Ramos (cell line): Measurements from ENCODE around the gene ADGRG1.
"Not testable (repeated sequence)": the region's sequence is repeated elsewhere in the genome, so short reads cannot be mapped to it uniquely, and the experiment has no call there.

ENCODE experiments used
- in situ Hi-C: fragments of 300-500 bp; cut with MboI; formaldehyde crosslinking; loops from one replicate; pipeline ENCODE4 v1.14.3; 2022; ENCODE audit warnings: low sequenced_read_pairs; ENCODE audit not compliant: unreplicated experiment

ADGRG1 gene

DNA sequence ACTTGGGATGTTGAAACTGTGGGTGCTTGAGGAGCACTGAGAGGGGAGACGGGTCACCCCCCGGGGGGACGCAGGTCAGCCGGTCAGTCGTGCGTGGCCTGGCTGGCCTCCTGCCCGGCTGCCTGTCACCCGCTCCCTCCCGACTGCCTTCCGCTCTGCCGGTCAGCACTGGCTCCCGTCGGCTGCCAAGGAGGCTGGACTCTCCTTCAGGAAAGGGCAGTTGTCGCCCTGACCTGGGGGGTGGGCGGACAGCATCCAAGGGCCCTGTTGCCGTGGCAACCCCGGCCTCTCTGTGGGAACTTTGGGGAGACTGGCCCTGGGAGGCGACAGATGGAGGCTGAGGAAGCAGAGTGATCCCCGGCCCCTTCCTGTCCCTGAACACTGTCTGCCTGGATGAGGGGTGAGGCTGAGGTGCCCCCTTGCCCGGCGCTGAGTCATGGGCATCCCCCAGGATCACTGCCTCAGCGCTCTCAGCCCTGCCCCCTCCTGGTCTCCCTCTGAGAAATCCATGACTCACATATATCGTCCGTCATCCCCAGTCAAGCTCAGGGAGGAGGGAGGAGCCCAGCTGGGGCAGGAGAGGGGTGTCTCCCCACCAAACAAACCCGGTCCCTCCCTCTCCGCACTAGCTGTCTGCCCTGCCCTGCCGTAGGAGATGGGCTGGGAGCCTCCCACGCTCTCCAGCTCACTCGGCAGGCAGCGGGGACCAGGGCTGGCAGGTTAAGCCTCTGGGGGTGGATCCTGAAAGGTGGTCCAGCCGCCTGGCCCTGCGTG, at the start of gene ADGRG1:
Gene ADGRG1 (plus strand): TSS at position 623 of the 774 bp plus-strand sequence. CDS start 21,658 bp downstream, outside the sequence.
- in situ Hi-C loops, result no loop called here

DNA sequence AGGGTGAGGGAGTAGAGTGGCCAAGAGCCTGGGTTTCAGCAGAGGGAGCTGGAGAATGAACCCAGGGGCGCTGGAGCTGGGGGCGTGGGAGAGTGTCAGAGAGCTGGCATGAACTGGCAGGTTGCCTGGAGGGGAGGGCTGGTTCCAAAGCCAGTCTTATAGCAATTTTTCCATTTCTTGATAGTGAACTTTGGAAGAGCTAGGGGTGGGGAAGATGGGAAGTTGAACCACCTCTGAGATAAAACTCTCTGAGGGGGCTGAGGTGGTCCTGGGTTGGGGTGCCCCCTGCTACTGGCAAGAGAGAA, 49.1 kb upstream of the ADGRG1 start:
- in situ Hi-C loops, result no loop called here

DNA sequence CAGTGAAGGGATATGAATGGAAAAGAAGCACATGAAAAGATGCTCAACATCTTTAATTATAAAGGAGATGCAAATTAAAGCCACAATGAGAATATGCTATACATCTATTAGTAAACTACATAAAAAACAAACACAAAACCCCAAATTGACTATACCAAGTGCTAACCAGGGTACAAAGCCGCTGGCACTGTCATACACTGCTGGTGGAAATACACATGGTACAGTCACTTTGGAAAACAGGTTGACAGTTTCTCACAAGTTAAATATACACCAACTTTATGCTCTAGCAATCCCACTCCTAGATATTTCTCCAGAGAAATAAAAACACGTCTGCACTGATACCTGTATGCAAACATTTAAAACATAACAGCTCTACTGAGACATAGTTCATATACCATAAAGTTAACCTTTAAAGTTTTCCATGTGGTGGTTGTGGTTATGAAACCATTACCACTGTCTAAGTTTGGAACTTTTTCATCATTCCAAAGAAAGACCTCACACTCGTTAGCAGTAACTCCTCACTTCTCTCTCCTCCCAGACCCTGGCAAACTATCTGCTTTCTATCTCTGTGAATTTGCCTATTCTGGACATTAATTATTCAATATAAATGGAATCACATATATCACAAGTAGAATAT, 43.3 kb upstream of the ADGRG1 start:
- in situ Hi-C loops, result no loop called here

DNA sequence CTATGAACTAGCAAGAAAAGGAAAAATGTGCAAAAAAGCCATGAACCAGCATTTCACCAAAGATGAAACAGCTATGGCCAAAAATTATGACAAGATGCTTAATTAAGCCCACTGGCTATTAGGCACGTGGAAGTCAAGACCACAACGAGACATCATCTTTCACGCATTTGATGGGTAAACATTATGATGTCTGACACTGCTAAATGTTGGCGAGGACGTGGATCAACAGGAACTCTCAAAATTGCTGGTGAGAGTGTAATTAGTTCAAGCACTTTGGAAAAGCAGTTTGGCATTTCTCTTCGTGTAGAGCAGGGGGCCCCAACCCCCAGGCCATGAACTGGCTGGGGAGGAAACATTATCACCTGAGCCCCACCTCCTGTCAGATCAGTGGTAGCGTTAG, 39.6 kb upstream of the ADGRG1 start:
- in situ Hi-C loops, result no loop called here

DNA sequence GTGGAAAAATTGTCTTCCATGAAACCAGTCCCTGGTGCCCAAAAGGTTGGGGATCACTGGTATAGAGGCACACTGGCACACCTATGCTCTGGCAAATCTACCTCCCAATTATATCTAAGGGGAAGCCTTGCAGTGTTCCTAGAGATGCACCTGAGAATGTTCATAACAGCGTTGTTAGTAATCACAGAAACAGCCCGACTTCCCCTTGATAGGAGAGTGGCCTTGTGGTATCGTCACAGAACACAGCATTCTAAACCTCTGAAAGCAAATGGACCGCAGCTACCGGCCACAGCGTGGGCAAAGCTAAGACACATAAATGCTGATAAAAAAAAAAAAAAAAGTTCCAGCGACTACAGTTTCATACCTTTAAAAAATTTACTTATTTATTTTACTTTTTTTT, 39.1 kb upstream of the ADGRG1 start:
- in situ Hi-C loops, result no loop called here

DNA sequence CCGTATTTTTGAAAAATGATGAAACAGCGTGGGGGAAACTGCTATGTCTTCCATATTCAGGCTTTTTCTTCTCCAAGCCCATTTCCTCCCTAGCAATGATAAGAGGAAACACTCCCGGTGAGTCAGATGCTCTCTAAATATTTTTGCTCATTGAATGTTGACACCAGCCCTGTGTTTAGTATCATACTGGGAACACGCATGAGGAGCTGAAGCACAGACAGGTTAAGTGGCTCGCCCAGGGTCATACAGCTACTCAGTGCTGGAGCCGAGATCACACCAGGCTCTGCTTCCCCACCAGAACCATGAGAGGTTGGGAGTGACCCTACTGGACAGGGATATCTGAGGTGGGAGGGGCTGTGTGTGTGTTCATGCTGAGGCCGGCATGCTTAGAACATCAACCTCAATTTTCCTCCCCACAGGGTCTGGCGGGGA, 37.8 kb upstream of the ADGRG1 start:
- in situ Hi-C loops, result no loop called here

DNA sequence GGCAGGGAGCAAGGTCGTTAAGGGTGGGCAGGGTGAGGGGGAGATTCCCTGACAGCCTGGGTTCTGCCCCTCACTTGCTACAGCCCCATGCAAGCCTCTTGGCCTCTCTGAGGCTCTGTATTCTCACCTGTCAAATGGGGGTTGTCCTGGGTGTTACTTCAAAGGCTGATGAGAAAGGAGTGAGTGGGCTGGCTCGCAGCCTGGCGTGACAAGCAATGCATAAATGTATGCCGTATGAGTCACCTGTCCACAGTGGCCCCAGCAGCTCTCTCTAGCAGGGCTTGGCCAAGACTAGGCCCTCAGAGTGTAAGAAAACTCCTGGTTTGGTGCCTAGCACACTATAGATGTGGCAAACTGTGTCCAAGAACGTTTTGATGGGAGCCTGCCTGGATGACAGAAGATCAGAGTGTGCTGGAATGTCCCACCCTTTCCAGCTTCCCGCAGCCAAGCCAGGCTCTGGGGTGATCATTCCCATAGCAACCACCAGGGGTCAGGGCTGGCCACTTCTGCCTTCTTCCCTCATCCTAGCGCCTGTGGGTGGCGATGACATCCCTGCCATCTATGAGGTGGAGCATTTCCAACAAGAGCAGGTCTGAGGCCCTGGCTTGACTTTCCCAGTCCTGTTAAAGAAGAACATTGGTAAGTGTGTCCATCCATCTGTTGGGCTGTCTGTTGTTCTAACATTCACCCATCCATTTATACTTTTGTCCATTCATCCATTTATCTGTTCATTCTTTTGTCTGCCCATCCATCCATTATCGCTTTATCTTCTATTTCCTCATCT, 37.2 kb upstream of the ADGRG1 start:
- in situ Hi-C loops, result no loop called here

DNA sequence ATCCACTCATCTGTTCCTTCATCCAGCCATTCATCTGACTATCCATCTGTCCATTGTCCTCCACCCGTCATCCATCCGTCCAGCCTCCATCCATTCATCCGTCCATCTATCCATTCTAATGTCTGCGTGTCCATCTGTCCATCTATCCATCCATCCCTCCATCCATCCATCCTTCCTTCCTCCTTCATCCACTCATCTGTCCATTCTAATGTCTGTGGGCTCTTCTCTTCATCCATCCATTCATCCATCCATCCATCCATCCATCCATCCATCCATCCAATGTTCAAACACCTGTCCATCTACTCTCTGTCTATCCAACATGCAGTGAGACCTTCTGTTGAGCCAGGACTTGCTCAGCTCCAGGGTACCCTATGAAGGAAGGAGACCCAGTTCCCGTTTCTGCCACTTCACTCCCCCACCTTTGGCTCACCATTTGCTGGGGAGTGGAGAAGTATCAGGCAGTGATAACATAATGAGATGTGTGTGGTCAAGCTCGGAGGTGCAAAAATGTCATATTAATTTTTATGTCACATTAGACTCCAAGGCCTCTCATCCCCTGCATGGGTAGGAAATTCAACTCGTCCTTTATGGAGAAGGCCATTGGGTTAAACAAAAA, 36.5 kb upstream of the ADGRG1 start:
- in situ Hi-C loops, result no loop called here

DNA sequence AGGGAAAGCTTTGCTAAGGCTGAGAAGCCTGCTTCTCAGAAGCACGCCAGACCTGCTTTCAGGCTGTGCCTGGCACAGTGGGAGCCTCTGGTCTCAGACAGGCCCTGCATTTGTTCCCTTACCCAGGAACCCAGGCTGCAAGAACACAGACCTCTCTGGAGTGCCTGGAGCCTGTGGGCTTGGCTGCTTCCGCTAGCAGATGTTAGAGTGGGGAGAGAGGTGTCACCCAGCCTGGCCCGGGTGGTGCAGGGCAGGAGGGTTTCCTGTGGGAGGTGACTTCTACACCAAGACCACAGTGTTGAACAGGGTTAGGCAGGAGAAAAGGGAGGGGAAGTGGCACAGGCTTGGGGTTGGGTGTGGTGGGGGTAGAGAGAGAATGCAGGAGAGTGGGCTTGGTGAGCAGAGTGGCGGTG, 35.8 kb upstream of the ADGRG1 start:
- in situ Hi-C loops, result no loop called here

DNA sequence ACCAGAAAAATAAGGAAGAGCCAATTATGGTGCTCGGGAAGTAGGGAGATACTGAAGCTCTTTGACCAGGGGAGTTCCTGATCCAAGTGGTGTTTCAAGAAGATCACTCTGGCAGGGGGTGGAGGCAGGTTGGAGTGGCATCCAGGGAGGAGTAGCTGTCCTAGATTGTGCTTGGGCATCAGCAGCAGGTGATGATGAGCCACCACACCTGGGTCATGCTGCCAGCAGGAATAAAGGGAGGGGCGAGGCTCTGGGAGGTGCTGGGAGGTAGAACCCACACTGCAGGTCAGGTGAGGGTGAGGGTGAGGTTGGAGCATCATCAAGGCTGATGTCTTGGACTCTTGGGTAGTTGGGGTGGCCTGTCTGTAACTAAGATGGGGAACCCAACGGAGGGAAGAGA, 35.4 kb upstream of the ADGRG1 start:
- in situ Hi-C loops, result no loop called here

DNA sequence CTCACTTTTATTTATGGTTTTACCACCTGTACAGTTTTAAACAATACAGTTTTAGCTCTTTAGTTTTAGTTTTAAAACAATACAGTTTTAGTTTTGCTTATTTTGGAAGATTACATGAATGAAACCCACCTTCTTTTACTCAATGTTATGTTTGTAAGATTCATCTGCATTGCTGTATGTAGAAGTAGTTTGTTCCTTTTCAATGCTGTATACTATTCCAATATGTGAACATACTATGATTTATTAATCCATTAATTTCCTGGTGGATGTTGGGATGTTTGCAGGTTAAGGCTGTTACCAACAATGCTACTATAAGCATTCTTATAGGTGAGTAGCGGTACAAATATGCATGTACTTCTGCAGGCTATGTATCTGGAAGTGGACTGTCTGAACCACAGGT, 34.4 kb upstream of the ADGRG1 start:
- in situ Hi-C loops, result no loop called here

DNA sequence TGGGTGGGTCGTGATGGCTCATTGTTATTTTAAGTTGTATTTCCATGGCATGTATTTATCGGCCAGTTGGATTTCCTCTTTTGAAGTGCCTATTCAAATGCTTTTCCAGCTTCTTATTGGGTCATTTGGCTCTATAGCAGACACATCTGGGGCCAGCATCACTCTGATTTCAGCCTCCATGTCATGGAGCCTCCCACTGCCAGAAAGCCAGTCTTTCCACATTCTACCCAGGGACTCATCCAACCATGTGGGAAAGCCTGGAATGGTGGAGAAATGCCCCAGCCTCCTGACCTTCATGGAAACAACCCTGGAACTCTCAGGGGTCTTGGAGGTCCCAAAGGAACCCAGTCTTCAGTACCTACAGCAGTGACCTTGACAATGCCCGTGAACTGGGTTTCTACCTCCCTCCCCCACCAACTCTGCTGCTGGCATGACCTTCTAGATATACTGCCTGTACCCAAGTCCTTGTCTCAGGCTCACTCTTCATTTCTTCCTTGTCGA, 33.8 kb upstream of the ADGRG1 start:
- in situ Hi-C loops, result no loop called here

DNA sequence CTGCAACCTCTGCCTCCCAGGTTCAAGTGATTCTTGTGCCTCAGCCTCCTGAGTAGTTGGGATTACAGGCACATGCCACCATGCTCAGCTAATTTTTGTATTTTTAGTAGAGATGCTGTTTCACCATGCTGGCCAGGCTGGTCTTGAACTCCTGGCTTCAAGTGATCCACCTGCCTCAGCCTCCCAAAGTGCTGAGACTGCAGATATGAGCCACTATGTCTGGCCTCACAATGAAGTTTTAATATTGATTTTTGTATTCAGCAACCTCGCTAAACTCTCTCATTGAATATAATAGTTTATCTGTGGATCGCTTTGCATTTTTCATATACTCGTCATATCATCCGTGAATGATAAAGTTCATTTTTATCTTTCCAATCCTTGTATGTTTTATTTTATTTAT, 32.2 kb upstream of the ADGRG1 start:
- in situ Hi-C loops, result not testable (repeated sequence)

DNA sequence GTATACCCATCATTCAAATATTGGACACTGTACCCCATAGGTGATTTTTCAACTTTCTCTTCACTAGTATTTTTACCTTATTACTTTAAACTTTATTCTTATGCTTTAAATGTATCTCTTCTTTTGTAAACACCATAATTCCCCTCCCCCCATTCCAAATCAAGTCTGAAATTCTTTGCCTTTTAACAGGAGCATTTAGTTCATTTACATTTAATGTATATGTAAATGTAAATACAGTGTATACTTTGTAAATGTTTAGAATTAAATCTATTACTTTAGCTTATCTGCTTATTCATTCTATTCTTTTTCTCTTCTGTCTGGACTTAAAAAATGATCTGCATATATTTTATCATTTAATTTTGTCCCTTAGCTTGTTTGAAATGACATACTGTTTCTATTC, 30.0 kb upstream of the ADGRG1 start:
- in situ Hi-C loops, result no loop called here

DNA sequence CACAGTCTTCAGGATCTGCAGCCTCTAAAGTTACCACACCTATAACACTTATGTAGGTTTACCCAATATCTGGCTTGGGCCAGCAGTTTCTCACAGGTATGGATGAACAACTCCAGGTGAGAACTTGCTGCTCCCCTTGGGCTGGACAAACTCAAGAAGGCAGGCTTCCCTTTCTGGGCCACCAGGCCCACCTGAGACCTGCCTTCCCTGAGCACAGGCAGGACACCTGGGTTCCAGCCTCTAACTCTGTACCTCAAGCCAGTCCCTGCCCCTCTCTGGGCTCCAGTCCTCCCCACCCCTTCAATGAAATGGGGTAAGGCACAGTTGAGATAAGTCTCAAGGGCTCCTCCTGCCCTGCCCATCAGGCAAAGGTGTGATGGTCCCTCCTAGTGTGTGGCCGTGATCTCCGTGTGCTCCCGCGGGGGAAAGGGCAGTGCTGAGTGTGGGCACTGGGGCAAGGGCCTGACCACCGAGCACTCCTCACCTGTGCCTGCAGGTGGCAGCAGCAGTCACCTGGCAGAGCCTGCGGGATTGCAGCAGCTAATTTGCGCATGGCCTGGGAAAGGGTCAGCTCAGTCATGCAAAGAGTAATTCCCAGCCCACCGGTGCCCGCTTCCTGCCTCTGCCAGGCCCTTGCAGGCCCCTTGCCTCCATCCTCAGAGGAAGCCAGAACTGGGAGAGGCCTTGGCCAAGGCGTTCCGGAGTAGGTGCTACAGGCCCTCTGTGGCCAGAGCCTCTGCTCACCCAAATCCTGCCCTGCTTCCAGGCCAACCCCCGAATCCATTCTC, 28.2 kb upstream of the ADGRG1 start:
- in situ Hi-C loops, result no loop called here

DNA sequence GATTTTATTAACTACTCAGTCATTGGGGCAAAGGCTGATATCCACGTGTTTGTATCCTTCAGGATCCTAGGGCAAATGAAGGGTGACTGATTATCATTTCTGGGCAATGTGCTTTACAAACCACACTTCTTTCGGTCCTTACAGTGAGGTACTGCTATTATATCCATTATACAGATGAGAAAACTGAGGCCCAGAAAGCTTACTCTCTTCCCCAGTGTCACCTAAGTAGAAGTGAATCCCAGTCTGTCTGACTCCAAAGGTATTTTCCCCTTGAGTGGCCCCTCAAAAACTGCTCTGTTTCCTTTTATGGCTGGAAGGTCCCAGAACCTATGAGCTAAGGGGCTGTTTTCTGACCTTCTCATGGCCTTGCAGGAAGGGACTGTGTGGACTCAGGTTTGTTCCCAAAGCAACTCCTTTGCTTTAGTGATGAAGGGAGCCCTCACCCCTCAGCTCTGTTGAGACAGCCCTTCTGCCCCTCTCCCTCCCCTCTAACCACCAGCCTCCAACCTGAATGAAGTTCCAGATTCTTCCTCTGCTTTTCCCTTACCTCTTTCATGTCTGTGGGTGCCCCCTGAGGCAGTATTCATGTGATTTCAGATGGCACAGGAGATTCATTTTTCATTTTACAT, 27.4 kb upstream of the ADGRG1 start:
- in situ Hi-C loops, result no loop called here

DNA sequence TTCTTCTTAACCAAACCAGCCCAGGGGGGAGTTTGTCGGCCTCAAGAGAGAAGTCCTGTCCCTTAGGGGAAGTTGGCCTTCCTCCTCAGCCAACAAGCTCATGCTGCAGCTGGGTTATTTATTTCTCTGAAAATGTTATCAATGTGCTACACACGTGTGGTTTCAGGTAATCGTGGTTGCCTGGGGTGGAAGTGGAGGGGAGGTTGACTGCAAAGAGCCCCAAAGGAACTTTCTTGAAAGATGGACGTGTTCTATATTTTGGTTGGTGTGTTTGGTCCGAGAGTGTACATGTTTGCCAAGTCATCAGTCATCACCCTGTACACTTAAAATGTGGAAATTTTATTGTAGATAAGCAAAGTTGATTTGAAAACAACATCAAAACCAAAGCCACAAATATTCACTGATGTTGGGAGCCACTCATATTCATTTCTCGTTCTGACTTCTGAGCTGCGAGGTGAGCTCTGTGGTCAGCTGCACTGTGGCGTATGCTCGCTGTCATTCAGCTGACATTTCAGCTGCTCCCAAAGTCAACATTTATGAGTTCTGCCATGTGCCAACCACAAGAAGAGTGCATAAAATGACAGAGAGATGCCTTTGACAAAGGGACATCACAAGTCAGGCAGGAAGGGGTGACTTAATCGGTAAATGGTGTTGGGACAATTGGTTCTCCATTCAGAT, 26.5 kb upstream of the ADGRG1 start:
- in situ Hi-C loops, result no loop called here

DNA sequence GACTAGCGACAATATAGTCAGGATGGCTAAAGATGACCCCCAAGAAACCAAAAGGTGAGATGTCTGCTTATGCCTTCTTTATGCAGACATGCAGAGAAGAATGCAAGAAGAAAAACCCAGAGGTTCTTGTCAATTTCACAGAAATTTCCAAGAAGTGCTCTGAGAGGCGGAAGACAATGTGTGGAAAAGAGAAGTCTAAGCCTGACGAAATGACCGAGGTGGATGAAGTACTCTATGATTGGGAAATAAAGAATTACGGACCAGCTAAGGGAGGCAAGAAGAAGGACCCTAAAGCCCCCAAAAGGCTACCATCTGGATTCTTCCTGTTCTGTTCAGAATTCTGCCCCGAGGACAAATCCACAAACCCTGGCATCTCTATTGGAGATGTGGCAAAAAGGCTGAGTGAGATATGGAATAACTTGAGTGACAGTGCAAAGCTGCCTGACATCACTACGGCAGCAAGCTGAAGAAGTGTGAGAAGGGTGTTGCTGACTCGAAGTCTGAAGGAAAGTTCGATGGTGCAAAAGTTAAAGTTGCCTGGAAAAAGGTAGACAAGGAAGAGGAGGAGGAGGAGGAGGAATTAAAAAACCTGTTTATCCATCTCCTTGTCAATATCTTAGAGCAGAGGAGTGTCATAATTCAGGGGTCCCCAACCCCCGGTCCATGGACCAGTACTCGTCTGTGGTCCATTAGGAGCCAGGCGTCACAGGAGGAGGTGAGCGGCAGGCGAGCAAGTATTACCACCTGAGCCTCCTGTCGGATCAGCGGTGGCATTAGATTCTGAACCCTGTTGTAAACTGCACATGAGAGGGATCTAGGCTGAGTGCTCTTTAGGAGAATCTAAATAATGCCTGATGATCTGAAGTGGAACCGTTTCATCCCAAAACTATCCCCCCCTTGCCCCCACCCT, 25.1 kb upstream of the ADGRG1 start:
- in situ Hi-C loops, result no loop called here
